Medulla oblongata (tissue), 1 donor: ENCODE data around the gene TNNI3K.

Experiments
- DNase-seq: peaks from one replicate; pipeline ENCODE4 v3.0.0-alpha.2; 2015; ENCODE audit errors: extremely low spot score

Gene TNNI3K

DNA sequence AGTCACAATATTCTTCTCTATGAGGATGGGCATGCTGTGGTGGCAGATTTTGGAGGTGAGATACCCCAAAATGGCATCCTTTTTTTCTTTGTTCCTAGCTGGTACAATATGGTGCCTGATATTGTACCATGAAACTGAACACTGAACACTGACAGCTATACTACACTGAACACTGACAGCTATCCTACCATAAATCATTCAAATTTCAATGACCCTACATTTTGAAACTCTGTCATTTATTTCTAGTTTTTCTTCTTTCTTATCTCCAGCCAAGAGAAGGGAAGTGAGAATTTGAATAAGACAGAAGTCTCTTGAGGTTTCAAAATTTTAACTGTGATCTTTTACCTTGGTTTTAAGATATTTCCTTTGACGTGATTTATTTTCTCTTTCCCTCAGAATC, 200.9 kb downstream of the TNNI3K start:
- no peak for DNase-seq

DNA sequence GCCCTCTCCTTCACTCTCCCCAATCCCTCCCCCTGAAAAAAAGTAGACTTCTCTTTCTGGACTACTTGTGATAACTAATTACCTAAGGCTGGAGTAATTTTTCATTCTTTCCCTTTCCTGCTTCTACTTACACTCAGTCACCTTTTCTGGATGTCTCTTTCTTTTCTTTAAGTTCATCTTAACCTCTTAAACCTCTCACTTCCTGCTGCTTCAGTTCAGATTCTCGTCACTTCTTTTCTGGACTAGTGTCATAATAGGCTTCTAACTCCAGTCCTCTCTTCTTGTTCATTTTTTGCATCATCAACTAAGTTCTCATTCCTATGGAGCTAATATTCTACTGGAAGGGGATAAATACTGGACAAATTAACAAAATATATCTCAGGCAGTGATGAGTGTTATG, 201.8 kb downstream of the TNNI3K start:
- no peak for DNase-seq

DNA sequence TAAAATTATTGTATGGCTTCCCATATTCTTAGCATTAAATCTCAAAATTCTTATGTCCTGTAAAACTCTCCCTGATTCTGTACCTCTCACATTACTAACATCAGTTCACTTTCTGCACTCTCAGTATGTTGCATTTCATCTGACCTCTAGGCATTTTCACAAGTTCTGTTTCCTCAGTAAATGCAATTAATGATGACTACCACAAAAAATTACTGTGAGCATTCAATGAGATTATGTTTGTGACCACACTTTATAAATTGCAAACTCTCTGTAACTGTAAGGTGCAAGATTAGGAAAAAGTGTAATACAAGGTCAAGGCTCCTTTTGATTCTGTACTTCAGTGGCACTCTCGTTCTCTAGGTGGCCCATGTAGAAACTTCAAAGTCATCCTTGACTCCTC, 216.8 kb downstream of the TNNI3K start:
- DNase-seq = no peak

DNA sequence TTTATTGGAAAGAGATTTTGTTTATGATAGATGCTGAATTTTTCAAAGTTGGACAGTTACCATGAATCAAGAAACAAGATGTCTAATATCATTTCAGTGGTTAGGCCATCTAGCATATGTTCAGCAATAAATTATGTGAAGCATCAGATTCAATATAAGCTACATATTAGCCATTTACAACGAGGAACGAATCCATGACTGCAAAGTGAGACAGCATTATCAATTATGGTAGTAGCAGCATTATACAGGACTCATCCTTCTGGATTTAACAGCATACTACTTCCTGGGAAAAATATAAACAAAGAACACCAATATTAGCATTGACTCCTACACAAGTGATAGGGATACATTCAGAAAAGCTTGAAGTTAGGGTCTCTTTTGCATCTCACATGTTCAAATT, 218.1 kb downstream of the TNNI3K start:
- DNase-seq = no peak

DNA sequence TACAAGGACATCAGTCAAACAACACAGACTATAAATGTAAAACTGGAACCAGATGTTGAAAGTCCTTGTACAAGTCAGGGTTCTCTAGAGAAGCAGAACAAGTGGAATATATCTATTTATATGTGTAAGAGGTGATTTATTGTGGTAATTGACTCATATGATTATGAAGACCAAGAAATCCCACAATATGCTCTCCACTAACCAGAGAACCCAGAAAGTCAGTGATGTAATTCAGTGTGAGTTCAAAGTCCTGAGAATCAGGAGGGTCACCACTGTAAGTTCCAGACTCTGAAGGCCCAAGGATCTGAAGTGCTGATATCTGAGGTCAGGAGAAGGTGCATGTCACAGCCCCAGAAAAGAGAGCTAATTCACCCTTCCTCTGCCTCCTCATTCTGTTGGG, 220.2 kb downstream of the TNNI3K start:
- no peak for DNase-seq

DNA sequence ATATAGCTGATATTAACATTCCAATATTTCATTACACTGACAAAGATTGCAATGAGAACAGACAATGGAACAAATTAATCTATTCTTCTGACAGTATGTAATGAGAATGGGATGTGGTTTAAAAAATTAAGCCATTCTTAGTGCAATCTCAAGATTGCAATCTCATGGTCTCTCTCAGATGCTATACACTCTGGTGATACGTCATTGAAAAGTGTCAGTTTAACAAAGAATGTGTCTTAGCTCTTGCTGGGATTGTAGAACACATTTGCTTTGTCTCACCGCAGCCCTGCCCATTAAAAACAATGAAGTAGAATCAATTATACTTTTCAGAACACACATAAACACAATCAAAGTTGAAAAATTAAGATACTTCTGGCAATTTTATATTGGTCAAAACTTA, 222.1 kb downstream of the TNNI3K start:
- DNase-seq = no peak

DNA sequence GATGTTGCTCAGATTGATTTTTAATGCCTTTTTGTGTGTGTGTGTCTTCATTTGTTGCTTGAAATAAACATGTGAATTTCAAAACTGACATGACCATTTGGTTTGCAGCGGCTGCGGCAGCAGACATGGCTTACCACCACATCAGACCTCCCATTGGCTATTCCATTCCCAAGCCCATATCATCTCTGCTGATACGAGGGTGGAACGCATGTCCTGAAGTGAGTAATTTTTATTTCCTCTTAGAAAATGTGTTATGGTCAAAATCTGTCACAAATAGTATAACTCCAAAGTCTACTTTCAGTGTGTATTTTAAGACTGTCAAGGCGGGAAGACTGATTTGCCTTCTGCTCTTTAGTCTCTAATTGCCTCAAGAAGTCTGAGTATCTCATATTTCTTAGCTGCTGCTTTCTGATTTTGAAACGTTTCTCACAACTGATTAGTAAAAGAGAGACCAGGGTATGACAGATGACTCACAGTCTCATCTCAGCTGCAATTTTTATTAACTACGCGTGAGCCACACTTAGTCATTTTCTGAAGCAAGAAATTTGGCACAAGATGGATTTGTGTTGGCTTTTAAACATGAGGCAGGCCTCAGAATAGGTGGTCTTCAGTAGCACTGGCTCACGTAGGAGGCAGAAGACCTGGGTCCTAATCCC, 228.3 kb downstream of the TNNI3K start:
- DNase-seq = no peak

DNA sequence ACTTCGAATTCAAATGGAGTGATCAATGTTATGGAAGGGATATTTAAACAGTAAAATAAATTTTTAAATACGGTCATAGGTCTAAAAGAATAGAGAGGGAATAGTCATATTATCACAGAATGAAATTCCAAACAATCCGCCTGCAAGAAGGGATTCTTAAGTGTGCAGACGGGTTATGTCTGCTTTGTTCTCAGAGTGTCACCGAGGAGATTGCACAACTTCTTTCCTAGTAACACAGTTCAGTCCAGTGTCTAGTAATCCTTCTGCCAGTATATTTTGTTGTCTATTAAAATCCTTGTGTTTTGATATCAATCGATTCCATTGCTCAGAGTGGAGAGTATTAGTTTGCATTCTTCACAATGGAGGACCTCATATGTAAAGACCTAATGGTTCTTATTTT, 228.8 kb downstream of the TNNI3K start:
- no peak for DNase-seq

DNA sequence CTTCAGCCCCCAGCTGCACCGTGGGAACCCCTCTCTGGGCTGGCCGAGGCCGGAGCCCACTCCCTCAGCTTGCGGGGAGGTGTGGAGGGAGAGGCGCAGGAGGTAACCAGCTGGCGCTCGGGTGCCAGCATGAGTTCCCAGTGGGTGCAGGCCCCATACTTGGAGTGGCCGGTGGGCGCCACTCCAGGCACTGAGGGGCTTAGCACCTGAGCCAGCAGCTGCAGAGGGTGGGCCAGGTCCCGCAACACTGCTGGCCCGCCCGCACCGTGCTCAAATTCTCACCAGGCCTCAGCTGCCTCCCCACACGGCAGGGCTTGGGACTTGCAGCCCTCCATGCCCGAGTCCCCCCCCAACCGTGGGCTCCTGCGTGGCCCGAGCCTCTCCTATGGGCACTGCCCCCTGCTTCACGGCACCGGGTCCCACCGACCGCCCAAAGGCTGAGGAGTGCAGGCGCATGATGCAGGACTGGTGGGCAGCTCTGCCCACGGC, 230.1 kb downstream of the TNNI3K start:
- DNase-seq = no peak

DNA sequence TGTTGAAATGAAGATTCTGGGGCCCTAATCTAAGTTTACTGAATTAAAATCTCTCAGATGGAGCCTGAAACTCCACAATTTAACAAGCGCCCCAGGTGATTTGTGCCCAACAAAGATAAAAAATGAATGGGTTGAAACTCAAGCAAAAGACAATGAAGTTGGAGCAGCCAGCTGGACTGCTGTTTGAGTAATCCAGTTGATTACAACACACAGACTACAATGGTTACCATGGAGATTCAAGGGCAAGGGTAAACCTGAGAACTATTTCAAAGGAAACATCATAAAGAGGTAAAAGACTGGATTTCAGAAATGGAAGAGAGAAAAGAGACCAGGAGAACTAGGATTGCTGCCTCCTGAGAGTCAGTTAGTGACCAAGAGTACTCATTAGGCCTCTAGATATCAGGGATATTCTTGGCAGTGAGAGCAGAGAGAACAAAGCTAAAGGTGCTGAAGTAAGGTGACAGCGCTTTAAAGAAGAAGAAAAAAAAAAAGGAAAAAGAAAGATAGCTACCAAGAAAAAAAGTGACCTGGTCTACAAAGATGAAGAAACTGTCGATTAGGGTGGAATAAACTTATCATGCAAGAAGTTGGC, 232.7 kb downstream of the TNNI3K start:
- DNase-seq = no peak

DNA sequence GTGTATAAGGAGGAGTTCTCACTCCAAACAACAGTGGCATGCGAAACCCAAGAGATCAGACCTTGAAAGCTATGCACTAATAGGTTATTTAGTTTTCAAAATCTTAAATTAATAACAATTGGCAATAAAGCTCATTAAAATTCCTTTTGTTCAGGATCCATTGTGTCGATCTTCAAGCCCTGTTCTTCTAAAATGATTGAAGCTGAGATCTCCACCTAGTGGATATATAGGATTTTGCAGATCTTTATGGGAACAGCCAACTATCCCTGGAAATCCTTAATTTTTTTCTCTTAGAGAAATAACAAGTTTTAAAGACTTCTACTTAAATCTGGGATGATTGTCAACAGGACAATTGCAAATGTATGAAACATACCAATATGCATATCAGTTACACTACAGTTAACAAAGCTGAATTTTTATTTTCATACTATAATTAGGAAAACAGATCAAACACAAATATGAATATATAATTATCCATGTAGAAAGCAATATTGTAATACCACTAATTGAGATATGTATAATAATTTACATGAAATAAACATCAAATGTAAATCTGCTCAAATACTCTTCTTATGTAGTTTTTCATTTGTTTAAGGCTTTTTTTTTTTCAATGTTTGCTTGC, 233.9 kb downstream of the TNNI3K start:
- peak; percentile 70 for DNase-seq

DNA sequence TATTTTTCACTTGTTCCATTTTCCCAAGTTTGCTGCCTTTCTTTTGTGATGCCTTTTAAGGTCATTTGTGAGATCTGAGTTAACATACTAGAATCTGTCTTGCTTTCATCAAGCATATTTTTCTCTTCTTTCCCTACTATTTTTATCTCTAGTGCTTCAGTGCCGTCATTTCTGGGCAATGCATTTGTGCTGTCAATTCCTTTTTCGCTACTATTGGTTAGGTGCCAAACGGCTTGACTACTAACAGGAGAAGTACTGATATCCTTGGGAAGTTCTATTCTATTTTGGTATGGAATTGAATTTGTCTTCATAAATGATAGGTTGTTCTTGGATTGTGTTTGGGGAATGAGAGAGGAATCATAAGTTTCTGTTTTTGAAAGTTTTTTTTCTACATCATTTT, 235.1 kb downstream of the TNNI3K start:
- DNase-seq = no peak

DNA sequence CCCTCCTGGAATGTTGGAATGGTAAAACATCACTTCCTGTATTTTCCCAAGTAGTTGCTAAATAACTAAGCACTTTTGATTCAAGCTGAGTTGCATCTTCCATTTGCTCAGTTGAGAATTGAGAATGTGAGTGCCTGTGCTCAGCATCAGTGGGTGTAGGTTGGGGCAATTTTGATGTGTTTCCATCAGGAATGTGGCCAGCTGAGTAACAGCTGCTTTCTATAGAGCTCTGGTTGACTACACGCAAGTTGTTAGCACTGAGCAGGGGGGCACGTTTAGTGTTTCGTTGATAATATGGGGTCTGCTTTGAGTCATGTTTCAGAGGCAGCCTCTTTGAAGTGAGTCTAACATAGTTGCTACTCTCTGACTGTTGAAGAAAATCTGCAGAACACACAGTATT, 235.7 kb downstream of the TNNI3K start:
- DNase-seq = no peak

DNA sequence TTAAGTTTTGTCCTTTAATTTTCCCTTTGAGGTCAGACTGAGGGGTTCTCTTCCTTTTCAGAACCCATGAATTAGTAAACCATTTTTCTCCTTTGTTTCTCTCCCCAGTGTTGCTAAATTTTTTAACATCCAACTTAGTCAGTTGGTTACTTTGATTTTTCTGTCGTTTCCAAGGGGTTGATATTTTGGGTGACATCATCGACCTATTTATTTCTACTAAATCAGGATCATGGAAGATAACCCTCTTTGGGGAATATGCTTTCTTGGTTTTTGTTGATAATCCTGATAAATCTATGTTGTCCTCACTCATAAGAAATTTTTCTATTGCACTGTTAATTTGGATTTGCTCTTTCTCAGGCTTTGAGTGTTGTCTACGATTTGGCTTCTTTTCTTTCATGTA, 236.3 kb downstream of the TNNI3K start:
- DNase-seq = no peak

DNA sequence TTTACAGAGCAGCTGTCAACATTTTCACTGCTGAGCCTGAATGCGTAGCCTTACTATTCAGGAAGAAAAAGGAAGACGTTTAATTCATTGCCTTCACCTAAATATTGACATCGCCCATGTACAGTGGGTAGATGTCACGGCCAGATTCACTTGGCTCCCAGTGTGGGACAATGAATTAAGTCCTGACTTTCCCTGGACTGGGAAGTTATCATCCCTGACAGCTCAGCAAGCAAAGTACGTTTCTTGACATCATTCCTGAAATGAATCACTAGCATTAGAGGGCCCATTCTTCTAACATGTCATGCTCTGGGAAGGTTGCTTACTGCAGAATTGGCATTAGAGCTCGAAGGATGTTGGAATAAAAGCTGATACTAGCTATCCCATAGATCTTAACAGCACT, 239.4 kb downstream of the TNNI3K start:
- no peak for DNase-seq

DNA sequence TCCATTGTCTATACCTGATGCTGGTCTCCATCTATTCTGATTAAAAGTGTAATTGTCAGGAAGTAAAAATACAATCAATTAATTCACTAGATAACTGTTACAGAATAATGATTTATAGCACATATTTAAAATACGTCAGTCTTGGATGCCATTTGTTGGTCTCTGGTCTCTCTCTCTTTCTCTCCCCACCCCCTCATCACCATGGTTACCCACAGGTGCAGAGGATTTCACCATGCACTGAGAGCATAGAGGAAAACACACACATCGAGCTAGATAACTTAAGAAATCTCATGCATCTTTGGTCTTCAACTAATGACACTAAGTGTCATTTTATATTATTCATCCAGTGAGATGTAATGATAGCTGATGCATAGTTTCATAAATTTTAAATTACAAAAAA, 243.8 kb downstream of the TNNI3K start:
- no peak for DNase-seq

DNA sequence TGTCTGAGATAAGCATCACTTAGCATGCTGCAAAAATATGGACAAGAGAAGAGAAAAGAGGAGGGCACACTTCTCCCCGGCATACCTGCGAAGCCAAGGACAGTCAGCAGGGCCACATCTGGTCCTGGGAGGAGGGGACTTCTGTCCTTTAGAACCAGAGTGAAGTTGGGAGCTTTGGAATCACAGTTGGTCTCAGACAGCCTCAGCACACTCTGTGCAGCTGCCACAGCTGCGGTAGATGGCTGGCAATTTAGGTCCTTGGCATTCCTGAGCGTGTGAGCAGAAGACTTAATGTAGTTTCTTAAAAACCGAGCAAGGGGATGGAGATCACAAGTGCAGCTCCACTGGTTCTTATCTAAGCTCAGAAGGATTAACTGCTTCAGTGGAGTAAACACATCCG, 244.9 kb downstream of the TNNI3K start:
- no peak for DNase-seq

DNA sequence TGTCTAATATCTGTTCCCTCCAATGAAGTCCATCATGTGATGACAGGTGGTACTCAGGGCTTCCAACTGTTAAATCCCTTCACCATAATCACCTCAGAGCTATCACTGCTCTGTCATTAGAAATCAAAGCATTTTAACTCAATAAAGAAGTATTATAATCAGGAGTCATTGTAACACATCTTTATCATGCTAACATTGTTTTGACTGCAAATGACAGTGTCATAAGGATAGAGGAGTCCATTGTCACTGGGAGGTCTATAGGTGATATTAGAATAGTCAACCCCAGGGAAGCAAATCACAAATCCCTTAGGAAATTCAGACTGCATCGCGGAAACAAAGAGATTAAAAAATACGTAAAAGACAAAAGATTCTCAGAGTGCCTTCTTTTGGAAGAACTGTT, 246.4 kb downstream of the TNNI3K start:
- DNase-seq = no peak

DNA sequence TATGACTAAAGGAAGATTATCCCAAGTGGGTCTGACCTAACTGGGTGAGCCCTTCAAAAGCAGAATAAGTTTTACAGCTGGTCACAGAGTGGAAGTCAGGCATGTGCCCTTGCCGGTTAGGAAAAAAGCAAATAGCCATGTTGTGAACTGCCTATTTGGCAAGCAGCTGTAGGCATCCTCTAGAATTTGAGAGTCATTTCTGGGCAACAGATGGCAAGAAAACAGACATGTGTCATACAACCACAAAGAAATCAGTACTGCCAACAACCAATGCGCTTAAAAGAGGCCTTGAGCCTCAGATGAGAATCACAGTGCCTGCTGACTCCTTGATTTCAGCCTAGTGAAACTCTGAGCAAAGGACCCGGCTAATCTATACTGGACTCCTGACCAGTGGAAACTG, 250.4 kb downstream of the TNNI3K start:
- DNase-seq = no peak

DNA sequence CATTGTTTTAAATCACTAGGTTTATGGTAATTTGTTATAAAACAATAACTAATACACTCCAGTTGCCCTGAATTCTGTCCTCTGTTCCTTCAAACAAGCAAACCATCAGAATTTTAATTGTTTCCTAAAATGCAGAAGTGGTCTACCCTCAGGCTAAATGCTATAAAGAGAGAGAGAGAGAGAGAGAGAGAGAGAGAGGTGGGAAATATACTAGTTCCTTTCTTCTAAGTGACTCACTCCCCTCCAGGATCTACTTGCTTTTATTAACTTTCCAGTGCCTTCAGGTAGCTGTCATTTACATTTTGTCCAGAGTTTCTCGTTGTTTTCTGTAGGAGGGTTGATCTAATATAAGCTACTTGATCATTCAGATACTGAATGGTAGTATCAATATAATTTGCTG, 250.8 kb downstream of the TNNI3K start:
- DNase-seq = no peak

DNA sequence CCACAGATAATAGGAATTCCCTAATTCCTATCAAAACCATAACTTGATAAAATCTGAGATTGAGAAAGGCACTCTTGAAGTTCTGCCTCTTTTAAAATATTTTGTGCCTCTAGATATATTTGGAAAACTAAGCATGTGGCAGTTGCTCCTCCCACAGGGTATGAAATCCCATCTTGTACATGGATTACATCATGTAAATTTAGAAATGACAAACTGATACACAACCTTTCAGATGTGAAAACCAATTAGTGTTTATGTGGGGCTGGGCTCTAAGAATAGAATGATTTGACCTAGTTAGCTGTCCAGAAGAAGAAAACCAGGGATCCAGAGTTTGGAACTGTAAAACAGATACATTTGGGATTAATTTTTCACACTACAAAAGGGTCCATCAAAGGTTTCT, 261.5 kb downstream of the TNNI3K start:
- DNase-seq = no peak

DNA sequence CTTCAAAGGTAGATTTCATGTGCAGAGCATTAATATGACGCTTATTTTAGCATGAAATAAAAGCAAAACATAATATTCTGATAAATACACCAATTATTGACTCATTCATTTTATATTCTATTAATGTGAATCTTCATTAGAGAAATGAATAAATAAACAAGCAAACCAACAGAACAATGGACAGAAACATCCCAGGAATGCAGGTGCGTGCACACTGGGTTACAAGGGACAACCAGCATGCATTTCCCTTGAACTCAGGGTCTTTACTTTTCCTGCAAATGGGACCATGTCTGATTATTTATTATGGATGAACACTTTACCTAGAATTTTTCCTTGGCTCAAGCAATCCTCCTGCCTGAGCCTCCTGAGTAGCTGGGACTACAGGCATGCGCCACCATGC, 263.7 kb downstream of the TNNI3K start:
- DNase-seq = no peak

DNA sequence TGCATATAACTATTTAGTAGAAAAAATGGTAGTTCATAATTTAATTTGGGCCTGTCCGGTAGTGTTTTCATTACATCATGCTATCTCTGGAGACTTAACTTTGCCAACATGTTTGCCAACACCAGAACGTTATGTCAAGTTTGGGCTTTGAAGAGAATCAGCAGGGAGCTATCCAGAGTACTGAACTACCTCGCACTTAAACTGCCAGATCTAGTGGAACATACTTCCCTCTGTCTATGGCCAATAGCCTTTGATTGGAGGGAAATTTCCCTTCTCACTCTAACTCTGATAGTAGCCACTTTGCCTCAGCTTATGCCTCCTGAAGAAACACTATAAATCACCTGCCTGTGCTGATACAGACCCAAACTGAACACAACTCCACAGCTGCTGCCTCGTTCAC, 267.2 kb downstream of the TNNI3K start:
- no peak for DNase-seq

DNA sequence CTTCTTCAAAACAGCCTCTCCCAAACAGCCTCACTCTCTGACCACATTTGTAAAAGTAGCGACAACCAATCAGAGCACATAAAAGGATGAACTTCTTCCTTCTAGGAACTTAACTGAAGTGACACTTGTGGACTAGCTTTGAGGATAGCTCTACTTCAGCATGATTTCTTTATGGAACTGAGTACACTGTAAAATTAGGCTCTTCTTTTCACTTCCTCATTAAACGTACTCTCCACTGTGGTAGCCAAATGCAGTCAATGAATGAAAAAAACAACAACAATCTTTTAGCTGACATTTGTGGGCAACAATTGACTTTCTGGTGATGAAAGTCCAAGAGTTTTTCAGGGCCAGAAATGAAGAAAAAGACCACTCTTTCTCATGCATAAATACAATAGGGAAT, 267.7 kb downstream of the TNNI3K start:
- DNase-seq = no peak
